KMS-11 (cell line): ENCODE data around the gene PRELID3B.

ENCODE experiments used
- H2AFZ ChIP-seq: fragments of 200-600 bp; sonication (generic); 2 replicates; pipeline ENCODE4 v1.6.1; 2016; ENCODE audit warnings: antibody characterized with exemption, mixed run types, low read depth
- H3K27ac ChIP-seq: fragments of 200-600 bp; sonication (generic); 2 replicates; pipeline ENCODE4 v1.6.1; 2016; ENCODE audit warnings: mild to moderate bottlenecking, mixed run types
- H3K27me3 ChIP-seq: fragments of 200-600 bp; sonication (generic); 2 replicates; pipeline ENCODE4 v1.6.1; 2017; ENCODE audit warnings: mild to moderate bottlenecking, low read depth, mixed run types, moderate library complexity; ENCODE audit not compliant: insufficient read depth
- H3K36me3 ChIP-seq: fragments of 200-600 bp; sonication (generic); 2 replicates; pipeline ENCODE4 v1.6.1; 2017; ENCODE audit warnings: mild to moderate bottlenecking, mixed run types; ENCODE audit not compliant: insufficient read depth
- H3K4me1 ChIP-seq: fragments of 200-600 bp; sonication (generic); 2 replicates; pipeline ENCODE4 v1.6.1; 2016; ENCODE audit warnings: mild to moderate bottlenecking, low read depth, mixed run types; ENCODE audit not compliant: poor library complexity, severe bottlenecking
- H3K4me2 ChIP-seq: fragments of 200-600 bp; sonication (generic); 2 replicates; pipeline ENCODE4 v1.7.0; 2016; ENCODE audit warnings: mild to moderate bottlenecking, mixed run types
- H3K4me3 ChIP-seq: fragments of 200-600 bp; sonication (generic); IDR thresholded peaks from 2 replicates; pipeline ENCODE4 v1.6.1; 2017; ENCODE audit warnings: low read depth, low read length, mixed read lengths; ENCODE audit not compliant: insufficient read depth
- H3K79me2 ChIP-seq: fragments of 200-600 bp; sonication (generic); 2 replicates; pipeline ENCODE4 v1.6.1; 2016; ENCODE audit warnings: low read depth, mixed run types; ENCODE audit not compliant: insufficient read depth
- H3K9ac ChIP-seq: fragments of 200-600 bp; sonication (generic); 2 replicates; pipeline ENCODE4 v1.6.1; 2016; ENCODE audit warnings: mild to moderate bottlenecking, mixed run types
- H4K20me1 ChIP-seq: fragments of 200-600 bp; sonication (generic); 2 replicates; pipeline ENCODE4 v1.6.1; 2016; ENCODE audit warnings: mild to moderate bottlenecking, mixed run types; ENCODE audit not compliant: insufficient read depth
- TF ChIP-seq, protein P1 (sequence below): fragments of 200-600 bp; sonication (generic); conservative IDR thresholded peaks from 2 replicates; pipeline ENCODE4 v1.6.1; 2017; ENCODE audit warnings: low read depth, mild to moderate bottlenecking, antibody characterized with exemption, low read length, moderate library complexity, mixed read lengths

PRELID3B gene

DNA sequence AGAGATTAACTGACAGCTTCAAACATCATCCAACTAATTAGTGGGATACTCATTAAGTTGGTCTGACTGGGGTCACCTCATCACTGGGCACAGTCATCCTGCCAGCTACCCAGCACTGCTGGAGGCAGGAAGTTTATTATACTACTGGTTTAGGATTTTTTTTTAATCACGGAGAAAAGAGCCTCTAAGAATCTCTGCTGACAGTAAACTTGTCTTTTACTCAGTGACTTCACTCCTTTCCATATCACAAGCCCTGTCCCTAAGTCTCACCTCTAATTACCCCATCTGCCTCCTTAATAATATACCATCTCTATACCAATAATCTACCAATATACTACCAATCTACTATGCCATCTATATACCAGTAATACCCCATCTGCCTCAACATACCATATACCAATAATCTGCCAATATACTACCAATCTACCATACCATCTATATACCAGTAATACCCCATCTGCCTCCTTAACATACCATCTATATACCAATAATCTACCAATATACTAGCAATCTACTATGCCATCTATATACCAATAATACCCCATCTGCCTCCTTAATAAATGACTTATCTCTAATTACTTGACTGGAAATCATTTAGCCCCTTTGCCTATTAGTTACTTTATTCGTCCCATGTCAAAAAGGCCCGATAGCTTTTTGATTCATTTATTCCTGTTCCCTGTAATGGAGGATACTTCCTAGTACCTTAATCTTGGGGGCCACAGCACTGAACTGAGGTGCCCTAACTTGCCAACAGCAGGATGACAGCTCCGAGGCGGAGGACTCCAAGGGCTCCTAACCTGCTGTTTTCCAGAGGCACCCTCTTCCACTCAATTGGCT is 15.5 kb downstream of the PRELID3B start:
- Histone ChIP-seq H3K36me3 (peaks cover 17% of the 10 kb centered on the region; the same call in 1 of the 2 replicates), H3K27ac (no peak overlapping the region), H3K27me3 (no peaks in the 10 kb centered on the region), H4K20me1 (no peaks in the 10 kb centered on the region), H3K9ac (no peak overlapping the region), H3K79me2 (peaks cover 64% of the 10 kb centered on the region), H3K4me3 (no peak overlapping the region), H3K4me1 (peaks cover 40% of the 10 kb centered on the region), H2AFZ (no peak overlapping the region), H3K4me2 (no peak overlapping the region)
- TF ChIP-seq, protein P1, sequence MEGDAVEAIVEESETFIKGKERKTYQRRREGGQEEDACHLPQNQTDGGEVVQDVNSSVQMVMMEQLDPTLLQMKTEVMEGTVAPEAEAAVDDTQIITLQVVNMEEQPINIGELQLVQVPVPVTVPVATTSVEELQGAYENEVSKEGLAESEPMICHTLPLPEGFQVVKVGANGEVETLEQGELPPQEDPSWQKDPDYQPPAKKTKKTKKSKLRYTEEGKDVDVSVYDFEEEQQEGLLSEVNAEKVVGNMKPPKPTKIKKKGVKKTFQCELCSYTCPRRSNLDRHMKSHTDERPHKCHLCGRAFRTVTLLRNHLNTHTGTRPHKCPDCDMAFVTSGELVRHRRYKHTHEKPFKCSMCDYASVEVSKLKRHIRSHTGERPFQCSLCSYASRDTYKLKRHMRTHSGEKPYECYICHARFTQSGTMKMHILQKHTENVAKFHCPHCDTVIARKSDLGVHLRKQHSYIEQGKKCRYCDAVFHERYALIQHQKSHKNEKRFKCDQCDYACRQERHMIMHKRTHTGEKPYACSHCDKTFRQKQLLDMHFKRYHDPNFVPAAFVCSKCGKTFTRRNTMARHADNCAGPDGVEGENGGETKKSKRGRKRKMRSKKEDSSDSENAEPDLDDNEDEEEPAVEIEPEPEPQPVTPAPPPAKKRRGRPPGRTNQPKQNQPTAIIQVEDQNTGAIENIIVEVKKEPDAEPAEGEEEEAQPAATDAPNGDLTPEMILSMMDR: no peak

DNA sequence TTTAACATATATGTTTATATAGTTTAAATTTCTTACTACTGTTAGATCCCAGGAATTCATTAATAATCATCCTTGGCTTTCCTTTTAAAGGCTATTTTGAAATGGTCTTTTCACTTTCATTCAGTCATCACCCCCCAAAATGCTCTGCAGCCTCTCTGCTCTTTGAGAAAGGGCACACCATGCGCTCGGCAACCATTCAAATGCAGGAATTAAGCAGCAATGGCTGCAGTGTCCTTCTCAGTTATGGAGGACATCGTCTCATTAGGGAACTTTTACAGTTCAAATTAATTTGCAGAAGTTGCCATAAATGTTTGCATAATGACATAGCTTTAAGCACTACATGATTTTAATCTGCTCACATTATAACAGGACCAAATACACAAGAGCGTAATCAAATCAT is 17.1 kb downstream of the PRELID3B start:
- Histone ChIP-seq H3K27ac (no peak overlapping the region), H3K4me2 (no peak overlapping the region), H3K4me1 (peaks cover 32% of the 10 kb centered on the region), H3K36me3 (peaks cover 17% of the 10 kb centered on the region; the same call in 1 of the 2 replicates), H3K9ac (no peak overlapping the region), H3K27me3 (no peaks in the 10 kb centered on the region), H3K4me3 (no peak overlapping the region), H3K79me2 (peaks cover 49% of the 10 kb centered on the region), H2AFZ (no peak overlapping the region), H4K20me1 (no peaks in the 10 kb centered on the region)
- TF ChIP-seq, protein P1: no peak

DNA sequence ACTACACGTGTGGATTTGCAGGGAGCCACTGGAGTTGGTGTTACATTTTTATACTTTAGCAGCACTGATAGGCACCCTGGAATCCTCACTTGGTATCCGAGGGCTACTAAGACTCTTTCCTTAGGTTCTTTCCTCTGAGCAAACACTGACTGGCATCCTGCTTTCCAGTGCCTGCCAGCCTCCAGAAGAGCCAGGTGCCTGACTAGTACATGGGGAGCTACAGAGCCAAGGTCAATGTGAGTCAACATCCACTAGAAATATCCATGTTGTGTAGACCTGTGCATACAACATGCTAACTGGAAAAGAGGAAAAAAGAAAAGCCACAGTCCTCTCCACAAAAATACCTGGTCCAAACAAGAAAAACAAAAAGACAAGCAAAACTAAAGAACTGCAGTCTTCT is 17.5 kb downstream of the PRELID3B start:
- Histone ChIP-seq H3K27me3 (no peaks in the 10 kb centered on the region), H2AFZ (no peak overlapping the region), H3K27ac (no peak overlapping the region), H3K36me3 (peaks cover 14% of the 10 kb centered on the region; the same call in 1 of the 2 replicates), H4K20me1 (no peaks in the 10 kb centered on the region), H3K4me3 (no peak overlapping the region), H3K4me2 (no peak overlapping the region), H3K79me2 (peaks cover 44% of the 10 kb centered on the region), H3K4me1 (peaks cover 28% of the 10 kb centered on the region), H3K9ac (no peak overlapping the region)
- TF ChIP-seq, protein P1: no peak

DNA sequence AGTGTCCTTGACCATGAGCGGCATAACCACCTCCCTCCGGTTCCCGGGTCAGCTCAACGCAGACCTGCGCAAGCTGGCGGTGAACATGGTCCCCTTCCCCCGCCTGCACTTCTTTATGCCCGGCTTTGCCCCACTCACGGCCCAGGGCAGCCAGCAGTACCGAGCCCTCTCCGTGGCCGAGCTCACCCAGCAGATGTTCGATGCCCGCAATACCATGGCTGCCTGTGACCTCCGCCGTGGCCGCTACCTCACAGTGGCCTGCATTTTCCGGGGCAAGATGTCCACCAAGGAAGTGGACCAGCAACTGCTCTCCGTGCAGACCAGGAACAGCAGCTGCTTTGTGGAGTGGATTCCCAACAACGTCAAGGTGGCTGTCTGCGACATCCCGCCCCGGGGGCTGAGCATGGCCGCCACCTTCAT is 18.5 kb downstream of the PRELID3B start:
- no peak overlapping the region for H2AFZ ChIP-seq
- peaks cover 35% of the 10 kb centered on the region for H3K79me2 ChIP-seq
- H3K4me2 ChIP-seq: no peak overlapping the region
- H4K20me1 ChIP-seq: no peaks in the 10 kb centered on the region
- H3K4me1 ChIP-seq: peaks cover 18% of the 10 kb centered on the region
- TF ChIP-seq, protein P1: no peak
- H3K9ac ChIP-seq: no peak overlapping the region
- no peak overlapping the region for H3K27ac ChIP-seq
- H3K36me3 ChIP-seq: peaks cover 11% of the 10 kb centered on the region; the same call in 1 of the 2 replicates
- H3K27me3 ChIP-seq: no peaks in the 10 kb centered on the region
- no peak overlapping the region for H3K4me3 ChIP-seq
